K562 (cell line): ENCODE data around the gene ADGRA3.

Source experiments
- CTCF ChIP-seq, 3 experiments: IDR thresholded peaks in 2 of 3; conservative IDR thresholded peaks in 1 of 3; 2 replicates each; pipeline ENCODE4 v1.5.1; 2011 to 2012; ENCODE audit warnings: low read length in 3 of 3, mild to moderate bottlenecking in 3 of 3, control low read depth in 2 of 3, improper control_type of control experiment in 1 of 3, inconsistent platforms in 1 of 3, low read depth in 1 of 3, mixed read lengths in 1 of 3, moderate library complexity in 1 of 3; ENCODE audit not compliant: insufficient read depth in 2 of 3
- EHMT2 ChIP-seq: fragments of 450-650 bp; IDR thresholded peaks from 2 replicates; pipeline ENCODE4 v1.6.1; 2018; ENCODE audit warnings: antibody characterized with exemption
- MAFF ChIP-seq: IDR thresholded peaks from 2 replicates; pipeline ENCODE4 v1.6.1; 2012; ENCODE audit warnings: low read length, improper control_type of control experiment
- MAFK ChIP-seq: IDR thresholded peaks from 2 replicates; pipeline ENCODE4 v1.6.1; 2011; ENCODE audit warnings: low read length, improper control_type of control experiment
- POLR3A ChIP-seq: IDR thresholded peaks from 2 replicates; pipeline ENCODE4 v1.6.1; 2011; ENCODE audit warnings: borderline replicate concordance, mild to moderate bottlenecking, moderate library complexity; ENCODE audit not compliant: insufficient read length, insufficient read depth; ENCODE audit errors: extremely low read depth
- ZNF785 ChIP-seq: fragments of 250-450 bp; sonication (Bioruptor Pico); IDR thresholded peaks from 2 replicates; pipeline ENCODE4 v1.4.0; 2020; ENCODE audit warnings: mild to moderate bottlenecking

- TF ChIP-seq CTCF (IDR thresholded peaks at IDR 0.05 in 2 of 3, conservative IDR thresholded peaks at IDR 0.05 in 1 of 3; ENCODE audit: insufficient read depth in 2 of 3, low read depth in 1 of 3, low read length in 3 of 3) (no peak), EHMT2 (no peak), ZNF785 (no peak), MAFF (no peak), POLR3A (no peak), MAFK (no peak)
These were observed 30.4 kb upstream of the ADGRA3 start for GRCh38 chr4:22546299-22546698.
